Stimulated activated CD4-positive, alpha-beta T cell treated with anti-CD3 and anti-CD28 coated beads, Interleukin-2, amount 100 ng/mL, for 48 hours (primary cell): ENCODE measurements around the gene TNN.

Experiments
- DNase-seq, 2 donors: peaks; one replicate each; pipeline ENCODE4 v3.0.0-alpha.2; 2020

TNN gene

DNA sequence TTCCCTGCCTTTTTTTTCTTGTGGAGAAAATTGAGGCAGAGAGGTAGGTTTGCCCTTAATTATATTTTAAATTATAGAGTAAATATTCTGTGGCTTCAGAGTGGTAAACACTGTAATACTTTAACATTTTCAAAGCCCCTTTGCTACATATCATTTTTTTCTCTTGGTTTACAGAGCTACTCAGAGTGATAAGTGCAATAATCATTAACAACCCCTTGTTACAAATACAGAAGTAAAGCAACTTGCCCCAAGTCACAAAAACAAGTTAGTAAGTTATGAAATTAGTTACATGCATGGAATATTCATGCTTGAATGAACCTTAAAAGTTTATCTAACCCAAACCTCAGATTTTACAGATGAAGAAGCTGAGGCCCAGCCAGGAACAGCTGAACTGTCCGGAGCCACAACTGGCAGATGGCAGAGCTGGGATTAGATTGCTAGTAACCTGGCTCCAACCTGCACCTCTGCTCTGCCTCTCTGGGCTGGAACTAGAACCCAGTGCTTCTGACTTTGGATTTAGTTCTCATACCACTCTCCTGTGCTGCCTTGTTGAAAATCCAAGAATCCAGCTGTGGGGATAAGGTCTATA, 48.7 kb downstream of the TNN start:
- DNase-seq: no peak

DNA sequence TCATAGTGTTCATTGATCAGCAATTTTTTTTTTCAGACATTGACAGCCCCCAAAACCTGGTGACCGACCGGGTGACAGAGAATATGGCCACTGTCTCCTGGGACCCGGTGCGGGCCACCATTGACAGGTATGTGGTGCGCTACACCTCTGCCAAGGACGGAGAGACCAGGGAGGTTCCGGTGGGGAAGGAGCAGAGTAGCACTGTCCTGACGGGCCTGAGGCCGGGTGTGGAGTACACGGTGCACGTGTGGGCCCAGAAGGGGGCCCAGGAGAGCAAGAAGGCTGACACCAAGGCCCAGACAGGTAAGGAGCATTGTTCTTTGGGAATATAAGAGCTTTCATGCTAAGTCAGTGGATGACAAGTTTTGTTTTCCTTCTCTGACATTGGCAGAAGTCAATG, 49.3 kb downstream of the TNN start:
- no peak for DNase-seq

DNA sequence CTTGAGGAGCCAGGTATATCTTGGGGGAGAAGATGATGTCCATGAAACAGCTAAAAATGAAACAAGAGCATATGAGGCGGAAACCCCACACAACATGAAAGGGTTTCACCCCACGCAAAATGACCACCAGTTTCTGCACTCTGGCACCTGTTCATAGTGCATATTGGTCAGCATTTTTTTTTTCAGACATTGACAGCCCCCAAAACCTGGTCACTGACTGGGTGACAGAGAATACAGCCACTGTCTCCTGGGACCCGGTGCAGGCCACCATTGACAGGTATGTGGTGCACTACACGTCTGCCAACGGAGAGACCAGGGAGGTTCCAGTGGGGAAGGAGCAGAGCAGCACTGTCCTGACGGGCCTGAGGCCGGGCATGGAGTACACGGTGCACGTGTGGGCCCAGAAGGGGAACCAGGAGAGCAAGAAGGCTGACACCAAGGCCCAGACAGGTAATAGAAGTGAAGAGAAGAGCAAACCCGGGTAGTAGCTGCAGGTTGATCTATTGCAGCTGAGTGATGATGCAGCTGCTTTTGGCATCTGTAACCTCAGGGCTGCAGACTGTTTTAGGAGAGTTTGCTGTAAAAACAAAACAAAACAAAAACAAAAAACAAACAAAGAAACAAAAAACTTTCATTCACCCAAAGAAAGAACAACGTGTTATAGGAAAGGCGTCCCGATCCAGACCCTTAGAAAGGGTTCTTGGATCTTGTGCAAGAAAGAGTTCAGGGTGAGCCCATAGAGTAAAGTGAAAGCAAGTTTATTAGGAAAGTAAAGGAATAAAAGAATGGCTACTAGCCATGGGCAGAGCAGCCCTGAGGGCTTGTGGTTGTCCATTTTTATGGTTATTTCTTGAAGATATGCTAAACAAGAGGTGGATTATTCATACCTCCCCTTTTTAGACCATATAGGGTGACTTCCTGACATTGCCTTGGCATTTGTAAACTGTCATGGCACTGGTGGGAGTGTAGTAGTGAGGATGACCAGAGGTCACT, 51.0 kb downstream of the TNN start:
- DNase-seq: no peak

DNA sequence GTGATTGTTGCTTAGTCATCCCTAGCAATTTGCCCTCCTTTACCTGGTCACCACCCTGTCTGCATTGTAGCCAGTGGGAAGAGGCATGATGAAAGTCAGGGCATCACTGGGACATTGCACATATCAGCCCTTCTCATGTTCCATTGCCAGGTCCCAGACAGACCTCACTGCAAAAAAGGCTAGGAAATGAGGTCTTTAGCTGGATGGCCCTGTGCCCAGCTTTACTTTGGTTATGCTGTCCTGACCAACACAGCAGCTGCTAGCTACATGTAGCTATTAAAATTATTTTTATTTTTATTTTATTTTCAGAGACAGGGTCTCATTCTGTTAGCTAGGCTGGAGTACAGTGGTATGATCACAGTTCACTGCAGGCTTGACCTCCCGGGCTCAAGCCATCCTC, 52.9 kb downstream of the TNN start:
- DNase-seq: no peak

DNA sequence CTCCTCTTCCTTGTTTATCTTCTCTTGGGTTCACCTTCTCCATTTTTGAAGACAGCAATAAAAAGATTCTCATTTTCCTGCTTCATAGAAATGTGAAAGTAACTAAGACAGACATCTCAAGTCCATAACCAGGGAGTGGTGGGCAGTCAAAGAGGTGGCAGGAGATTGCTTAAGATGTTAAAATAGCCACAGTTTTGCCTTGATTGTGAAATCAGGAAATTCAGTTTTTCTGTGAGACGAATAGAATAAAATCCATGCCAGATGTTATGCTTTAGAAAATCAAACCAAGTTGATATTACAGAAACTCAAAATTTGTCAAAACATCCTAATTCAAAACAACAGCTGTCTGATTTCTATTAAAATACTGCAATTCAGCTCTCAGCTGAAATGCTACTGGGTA, 57.2 kb downstream of the TNN start:
- no peak for DNase-seq

DNA sequence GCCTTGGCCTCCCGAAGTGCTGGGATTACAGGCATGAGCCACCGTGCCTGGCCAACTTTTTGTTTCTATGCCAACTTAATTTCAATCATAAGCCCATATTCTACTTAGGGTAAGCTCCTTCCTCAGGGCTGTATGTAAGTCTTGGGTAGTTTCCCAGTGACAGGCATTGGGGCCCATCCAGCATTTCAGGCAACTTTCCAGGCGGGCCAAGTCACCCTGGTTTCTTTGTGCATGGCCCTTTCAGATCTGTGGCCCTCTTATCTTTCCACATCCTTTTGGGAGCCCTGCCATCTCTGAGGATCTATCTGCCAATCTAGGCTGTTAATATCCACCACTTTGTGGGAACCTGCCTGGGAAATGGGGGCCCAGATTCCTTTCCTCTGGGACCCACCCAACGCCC, 58.7 kb downstream of the TNN start:
- no peak for DNase-seq

DNA sequence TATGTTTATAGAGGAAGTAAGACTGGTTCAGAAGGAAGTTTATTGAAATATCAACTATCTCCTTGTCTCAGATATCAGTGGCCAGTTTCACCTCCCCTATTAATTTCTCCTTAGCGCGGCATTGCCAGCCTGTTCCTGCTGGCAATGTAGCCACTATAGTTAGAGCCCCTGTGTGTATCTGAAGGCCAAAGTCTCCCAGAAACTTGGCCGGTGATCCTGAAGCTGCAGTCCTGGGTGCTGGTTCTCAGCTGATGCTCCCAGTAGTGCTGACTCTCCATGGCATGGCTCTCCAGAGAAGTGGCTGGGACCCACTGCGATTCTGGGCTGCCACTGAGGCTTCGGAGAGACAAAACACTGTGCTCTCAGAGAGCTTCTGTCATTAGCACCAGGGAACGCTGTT, 59.9 kb downstream of the TNN start:
- no peak for DNase-seq

DNA sequence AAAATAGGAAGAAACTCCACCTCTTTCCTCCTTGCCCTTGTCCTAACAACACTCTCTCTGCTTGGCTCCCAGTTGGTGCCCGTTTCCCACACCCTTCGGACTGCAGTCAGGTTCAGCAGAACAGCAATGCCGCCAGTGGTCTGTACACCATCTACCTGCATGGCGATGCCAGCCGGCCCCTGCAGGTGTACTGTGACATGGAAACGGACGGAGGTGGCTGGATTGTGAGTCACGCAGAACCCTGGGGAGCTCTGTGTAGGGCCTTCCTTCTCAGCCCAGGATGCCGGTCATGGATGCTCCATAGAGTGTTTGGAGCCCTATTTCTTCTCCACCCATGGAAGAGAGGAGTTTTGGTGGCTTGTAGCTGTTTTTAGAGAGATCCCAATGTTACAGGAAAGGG, 60.9 kb downstream of the TNN start:
- no peak for DNase-seq

DNA sequence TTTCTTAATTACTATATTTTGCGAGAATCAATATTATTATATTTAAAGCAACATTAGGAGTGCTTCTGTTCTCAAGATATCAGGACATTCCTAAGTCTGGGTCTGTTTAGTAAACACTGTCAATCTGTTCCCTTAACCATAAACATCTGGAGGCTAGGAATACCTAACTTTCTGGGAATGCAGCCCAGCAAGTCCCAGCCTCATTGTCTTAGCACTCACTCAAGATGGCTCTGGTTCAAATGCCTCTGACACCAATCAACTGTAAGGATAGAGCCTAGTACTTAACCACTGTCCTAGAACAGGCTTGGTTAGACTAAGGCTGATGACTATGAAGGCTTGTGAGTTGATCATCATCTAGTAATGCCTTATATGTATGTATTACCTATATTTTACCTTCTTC, 61.5 kb downstream of the TNN start:
- DNase-seq: no peak

DNA sequence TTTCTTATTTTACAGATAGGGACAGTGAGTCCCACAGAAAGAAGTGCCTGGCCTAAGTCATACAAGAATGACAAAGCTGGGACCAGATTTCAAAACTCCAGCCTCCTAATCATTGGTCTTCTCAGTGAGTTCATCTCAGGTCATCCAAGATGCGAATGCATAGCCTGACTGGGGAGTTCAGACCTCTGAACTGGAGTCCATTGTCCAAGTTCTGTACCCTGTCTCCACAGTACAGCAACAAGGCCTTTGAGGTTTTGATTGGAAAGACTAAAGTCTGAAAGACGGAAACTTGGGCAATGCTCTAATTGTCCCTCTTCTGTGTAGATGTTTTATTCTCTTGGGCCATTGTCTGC, 62.0 kb downstream of the TNN start:
- no peak for DNase-seq

DNA sequence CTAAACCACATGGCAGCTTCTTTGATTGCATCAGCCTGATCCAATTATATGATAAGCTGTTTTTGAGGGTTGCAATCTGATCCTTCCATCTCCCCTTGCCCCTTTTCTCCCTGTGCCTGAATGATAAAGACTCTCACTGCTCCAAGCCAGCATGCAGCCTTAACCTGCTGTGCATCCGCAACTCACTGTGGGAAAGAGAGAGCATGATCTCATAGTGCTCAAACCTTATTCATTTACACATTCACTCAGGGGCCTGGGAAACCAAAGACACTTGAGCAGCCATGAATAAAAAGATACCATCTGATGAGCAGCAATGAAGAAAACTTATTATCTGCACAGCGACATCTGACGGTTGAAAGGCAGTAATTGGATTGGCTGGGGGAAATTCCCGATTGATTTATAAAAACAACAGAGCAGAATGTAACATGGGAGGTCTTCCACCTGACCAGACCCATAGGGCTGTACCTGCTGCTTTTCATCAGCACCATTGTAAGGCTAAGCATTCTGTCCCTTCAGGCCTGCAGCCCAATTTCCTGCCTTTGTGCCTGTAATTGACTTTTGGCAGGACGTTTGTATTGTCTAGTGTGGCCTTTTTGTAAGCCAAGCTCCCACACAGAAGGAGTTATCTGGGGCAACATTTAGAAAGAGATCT, 62.5 kb downstream of the TNN start:
- DNase-seq: no peak

DNA sequence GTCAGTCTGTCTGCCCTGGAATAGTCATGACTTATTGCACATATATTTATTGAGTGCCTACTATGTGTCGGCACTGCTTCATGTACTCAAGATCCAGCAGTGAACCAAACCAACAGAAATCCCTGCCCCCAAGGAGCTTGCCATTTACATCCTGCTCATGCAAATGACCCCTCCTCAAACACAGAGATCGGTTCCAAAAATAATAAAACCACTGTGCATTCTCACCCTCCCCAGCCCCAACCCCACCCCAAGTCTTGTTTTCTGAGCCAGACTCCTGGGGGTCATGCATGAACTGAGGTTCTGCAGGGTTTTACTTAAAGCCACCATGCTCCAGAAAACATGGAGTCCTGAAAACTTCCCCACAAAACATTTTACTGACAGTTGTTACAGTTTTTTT, 63.0 kb downstream of the TNN start:
- DNase-seq: no peak

DNA sequence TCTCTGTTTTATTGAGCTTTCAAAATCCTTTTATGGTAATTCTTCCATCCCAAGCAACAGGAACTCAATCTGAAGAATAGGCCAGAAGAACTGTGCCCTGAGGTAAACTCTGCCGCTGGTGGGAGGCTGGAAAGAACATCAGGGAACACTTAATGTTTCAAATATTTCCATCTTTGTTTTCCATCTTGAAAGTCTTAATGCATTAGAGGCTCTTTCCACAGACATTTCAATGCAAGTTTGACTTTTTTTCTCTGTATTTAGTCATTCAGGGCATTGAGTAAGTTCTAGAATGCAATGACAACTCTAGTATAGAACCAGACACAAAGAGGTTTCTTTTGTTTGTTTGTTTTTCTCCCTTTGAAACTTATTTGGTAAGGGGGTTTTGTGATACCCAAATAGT, 63.5 kb downstream of the TNN start:
- DNase-seq: no peak

DNA sequence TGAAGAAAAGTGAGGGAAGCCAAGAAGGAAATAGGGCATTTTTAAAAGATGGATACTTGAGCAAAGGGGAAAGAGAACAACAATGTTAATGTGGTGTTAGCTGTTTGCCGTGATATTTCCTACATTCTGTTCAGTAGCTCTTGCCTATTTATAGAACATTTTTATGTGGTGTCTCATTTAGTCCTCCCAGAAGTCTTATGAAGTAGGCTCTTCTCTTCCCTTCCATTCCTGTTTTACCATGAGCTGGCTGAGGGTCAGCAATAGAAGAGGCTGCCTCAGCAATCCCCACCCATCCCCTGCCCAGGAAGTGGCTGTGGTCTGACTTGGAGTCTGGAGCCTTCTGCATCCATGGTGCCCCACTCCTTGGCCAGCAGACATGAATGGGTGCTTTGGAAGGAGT, 64.8 kb downstream of the TNN start:
- DNase-seq: no peak

DNA sequence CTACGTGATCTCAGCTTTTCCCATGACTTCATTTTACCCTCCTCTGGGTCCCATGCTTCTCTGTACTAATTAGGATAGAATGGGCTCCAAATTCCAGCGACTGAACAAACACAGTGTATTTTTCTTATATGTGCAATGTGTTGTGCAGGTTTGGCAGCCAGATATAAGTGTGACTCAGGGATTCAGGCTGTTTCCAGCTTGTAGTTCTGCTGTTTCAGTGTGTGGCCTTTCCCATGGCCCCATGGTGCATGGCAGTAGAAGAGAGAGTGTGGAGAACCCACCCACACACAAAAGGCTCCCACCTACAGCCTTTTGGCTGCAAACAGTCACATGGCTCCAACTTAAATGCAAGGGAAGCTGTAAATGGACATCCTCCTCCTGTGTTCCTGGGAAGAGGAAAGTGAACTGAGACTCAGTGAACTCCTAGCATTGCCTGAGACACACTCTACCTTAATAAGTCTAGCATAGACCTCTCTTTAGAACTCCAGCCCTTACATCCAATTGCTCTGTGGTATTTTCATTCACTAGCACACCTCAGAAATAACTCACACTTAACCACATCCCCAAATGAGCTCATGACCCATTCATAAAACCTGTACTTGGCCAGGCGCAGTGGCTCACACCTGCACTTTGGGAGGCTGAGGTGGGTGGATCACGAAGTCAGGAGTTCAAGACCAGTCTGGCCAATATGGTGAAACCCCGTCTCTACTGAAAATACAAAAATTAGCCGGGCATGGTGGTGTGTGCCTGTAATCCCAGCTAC, 66.2 kb downstream of the TNN start:
- no peak for DNase-seq

DNA sequence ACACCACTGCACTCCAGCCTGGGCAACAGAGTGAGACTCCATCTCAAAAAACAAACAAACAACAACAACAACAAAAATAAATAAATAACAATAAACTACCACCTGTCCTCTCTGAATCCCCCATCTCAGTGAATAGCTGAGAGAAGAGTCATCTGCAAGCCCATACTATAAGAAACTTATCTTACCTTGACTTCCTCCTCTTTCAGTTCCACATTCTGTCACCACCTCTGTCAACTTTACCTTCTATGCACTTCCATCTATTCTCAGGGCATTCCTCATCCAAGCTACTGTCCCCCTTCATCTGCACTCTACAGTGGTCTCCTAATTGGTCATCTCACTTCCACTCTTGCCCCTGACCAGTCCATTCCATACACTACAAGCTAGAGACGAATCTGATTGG, 66.9 kb downstream of the TNN start:
- no peak for DNase-seq

DNA sequence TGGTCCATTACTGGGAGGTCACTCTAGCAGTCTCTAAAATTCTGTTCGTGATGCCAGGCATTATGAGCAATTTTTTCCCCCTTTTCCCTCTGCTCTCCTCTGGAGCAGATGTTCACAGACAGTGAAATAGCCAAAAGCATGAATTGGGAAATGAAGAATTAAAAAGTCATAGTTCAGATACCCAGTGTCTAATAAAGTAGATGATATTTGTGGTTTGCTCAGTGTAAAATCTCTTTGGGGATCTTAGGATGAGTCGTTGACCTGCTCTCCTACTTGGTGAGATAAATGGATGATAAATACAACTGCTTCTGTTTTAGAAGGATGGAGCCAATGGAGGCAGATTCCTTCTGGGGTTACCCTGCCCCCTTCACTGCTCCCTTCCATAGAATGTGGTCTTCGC, 68.6 kb downstream of the TNN start:
- DNase-seq: no peak

DNA sequence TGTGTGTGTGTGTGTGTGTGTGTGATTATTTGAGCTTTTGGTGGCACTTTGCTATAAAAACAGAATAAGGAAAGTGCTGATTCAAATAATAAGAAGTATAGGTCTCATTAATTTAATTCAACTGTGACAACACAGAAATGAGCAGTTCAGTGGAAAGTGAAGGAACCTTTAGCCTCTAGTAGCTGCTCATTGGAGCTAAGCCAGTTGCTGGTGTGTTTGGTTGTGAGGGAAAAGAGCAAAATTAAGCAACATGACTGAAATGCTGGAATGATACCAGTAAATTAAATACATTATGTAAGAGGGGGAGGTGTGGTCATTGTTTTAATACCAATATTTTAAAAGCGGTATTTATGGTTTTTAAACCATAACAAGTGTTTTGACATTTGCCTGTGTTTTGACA, 69.7 kb downstream of the TNN start:
- no peak for DNase-seq

DNA sequence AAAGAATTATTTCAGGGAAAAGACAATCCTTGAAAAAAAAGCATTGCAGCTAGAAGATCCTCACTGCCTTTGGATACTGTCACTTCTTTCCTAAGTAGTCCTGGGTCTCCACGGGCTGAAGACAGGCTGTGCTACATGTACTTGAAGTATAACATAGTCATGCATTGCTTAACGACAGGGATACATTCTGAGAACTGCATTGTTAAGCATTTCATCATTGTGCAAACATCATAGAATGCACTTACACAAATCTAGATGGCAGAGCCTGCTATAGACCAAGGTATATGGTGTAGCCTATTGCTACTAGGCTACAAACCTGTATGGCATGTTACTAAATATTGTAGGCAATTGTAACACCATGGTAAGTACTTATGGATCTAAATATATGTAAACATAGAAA, 70.9 kb downstream of the TNN start:
- DNase-seq: no peak

DNA sequence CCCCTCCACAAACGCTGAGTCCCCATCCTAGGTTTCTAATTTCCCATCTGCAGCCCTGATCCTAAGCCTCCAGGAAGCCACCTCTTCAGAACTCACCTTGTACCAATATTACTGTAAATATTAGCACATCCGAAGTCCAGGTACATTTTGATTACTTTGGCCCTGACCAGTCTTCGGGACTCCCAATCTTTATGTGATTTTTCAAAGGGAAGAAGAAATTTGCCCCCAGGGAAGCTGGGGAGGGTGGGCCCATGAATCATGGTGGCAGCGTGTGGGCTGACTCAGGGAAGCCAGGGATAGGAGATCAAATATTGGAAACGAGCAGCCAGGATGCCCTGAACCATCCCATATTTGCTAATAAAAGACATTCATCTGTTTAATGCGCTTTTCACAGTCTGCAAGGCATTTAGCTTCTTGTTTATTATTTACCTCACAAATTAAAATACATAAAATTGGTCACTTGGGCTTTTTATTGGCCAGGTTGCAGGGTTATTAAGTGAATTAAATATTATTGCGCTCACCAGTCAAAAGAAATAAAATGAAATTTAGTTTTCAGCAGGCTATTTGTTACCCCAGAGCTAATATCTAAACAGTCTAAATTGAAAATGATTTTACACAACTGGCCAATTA, 78.4 kb downstream of the TNN start:
- no peak for DNase-seq

DNA sequence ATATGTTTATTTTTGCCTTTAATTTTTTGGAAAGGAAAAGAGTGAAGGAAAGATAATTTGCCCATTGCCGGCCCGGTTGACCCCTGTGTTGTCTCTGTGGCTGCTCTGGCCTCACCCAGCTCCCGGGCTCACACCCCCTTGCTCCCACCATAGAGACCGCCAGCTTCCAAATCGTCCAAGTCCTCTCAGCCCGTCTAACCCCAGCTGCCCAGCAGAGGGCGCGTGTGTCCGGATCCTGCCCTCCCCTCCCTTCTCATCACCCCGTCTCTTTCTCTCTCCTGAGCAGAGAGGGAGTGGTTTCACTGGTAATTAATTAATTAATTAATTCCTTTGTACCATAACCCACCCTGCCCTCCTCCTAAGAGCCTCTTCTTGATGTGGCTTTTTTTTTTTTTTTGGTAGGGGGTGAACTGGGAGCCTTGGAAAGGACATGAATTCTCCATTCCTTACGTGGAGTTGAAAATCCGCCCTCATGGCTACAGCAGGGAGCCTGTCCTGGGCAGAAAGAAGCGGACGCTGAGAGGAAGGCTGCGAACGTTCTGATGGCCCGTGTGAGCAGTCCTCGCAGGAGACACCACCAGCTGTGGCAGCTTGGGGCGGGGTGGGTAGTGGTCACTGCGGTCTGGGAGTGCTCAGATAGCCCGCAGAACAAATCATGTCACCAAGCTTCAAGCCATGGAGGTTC, 79.0 kb downstream of the TNN start:
- DNase-seq: peak; percentile 66 to 71

DNA sequence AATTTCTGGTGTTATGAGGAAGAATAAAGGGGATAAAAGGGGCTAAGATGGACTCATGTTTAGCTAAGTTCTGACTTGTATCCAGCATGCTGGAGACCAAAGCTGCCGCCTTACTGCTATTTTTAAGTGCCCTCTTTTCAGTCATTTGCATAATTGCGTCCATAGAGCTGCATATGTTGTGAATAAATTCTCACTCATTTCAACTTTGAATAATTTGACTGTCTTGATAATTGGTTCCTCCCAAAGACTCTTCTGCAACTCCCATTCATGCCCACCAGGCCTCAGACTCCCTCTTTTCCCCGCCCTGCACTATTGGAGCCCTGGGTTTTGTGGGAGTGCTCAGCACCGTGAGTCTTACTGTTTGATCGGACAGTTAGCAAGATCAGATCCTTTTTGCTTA, 79.9 kb downstream of the TNN start:
- DNase-seq: no peak
